GM21825 (cell line): ENCODE results near the gene GRIK3.

ENCODE experiments used
- ATAC-seq: cut with Tn5 transposase; IDR thresholded peaks from one replicate; pipeline ENCODE4 v1.9.1; 2021; ENCODE audit warnings: mild to moderate bottlenecking, moderate library complexity; ENCODE audit not compliant: unreplicated experiment

GRIK3 gene

GRCh38 chr1:37047542-37047941 is 13.2 kb upstream of the GRIK3 start:
- ATAC-seq: no peak

GRCh38 chr1:37043101-37043500 is 8.8 kb upstream of the GRIK3 start:
- no peak for ATAC-seq

GRCh38 chr1:37042506-37042905 is 8.2 kb upstream of the GRIK3 start:
- ATAC-seq: no peak

GRCh38 chr1:37041483-37041882 is 7.2 kb upstream of the GRIK3 start:
- no peak for ATAC-seq

GRCh38 chr1:37040773-37041172 is 6.5 kb upstream of the GRIK3 start:
- no peak for ATAC-seq

GRCh38 chr1:37040261-37040660 is 5.9 kb upstream of the GRIK3 start:
- ATAC-seq: no peak

GRCh38 chr1:37038227-37039093 is 4.1 kb upstream of the GRIK3 start:
- no peak for ATAC-seq

GRCh38 chr1:37037690-37038089 is 3.4 kb upstream of the GRIK3 start:
- ATAC-seq: no peak

GRCh38 chr1:37036667-37037053 is 2.3 kb upstream of the GRIK3 start:
- ATAC-seq: no peak

- no peak for ATAC-seq
Observed at GRCh38 chr1:37035796-37036666, 1.7 kb upstream of the GRIK3 start.

GRCh38 chr1:37035014-37035691 is 838 bp upstream of the GRIK3 start:
- no peak for ATAC-seq

- no peak for ATAC-seq
Observed at GRCh38 chr1:37033355-37034101, 787 bp downstream of the GRIK3 start.

- no peak for ATAC-seq
Observed at GRCh38 chr1:37032660-37033354, 1.5 kb downstream of the GRIK3 start.

GRCh38 chr1:37031871-37032270 is 2.4 kb downstream of the GRIK3 start:
- no peak for ATAC-seq

- ATAC-seq: no peak
Observed at GRCh38 chr1:37031429-37031828, 2.9 kb downstream of the GRIK3 start.

- ATAC-seq: no peak
Observed at GRCh38 chr1:37028981-37029617, 5.2 kb downstream of the GRIK3 start.

GRCh38 chr1:37021502-37021901 is 12.8 kb downstream of the GRIK3 start:
- no peak for ATAC-seq

- ATAC-seq: no peak
Observed at GRCh38 chr1:37020653-37021277, 13.6 kb downstream of the GRIK3 start.

GRCh38 chr1:37018510-37018909 is 15.8 kb downstream of the GRIK3 start:
- no peak for ATAC-seq
